ENCODE data around the gene SIAH1.

SIAH1 gene

DNA sequence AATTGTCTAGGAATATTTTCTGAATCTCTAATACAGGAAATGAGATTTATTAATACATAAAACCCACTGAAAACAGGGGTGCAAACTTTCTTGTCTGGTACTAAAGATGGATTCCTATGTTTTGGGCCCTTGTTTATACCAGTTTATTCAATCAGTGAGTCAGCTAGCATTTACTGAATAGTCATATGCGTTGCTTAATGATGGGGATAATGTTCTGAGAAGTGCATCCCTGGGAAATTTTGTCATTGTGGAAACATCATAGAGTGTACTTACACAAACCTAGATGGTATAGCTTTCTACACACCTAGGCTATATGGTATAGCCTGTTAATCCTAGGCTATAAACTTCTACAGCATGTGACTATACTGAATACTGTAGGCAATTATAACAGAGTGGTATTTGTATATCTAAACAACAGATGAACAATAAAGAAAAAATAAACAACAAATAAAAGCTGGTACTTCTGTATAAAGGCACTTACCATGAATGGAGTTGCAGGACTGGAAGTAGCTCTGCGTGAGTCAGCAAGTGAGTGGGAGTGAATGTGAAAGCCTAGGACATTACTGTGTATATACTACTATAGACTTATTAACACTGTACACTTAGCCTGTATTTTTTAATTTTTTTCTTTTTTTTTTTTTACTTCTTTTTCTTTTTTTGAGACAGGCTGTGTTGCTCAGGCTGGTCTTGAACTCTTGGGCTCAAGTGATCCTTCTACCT, 63.7 kb downstream of the SIAH1 start:
- ChIA-PET CTCF (interaction anchor here (0.6 to 1.8 kb wide), 4 partner anchors 9 to 736 kb away, joined by 3 to 7 read pairs (median 4); no protein-coding TSS in a partner anchor), POLR2A (no interaction called here)
- TF ChIP-seq SP7 (tag by site-specific recombination; IDR thresholded peaks at IDR 0.05) (no peak), ZNF140 (tag by site-specific recombination; IDR thresholded peaks at IDR 0.05) (no peak)
- Histone ChIP-seq H3K4me1 (ENCODE audit: control insufficient read depth, insufficient read depth, low read length) (peaks cover 7% of the 10 kb centered on the region; the same call in 1 of the 2 replicates), H3K27ac (ENCODE audit: extremely low read depth, low read depth, low read length) (no peak overlapping the region), H3K4me3 (ENCODE audit: low read depth, low read length) (no peak overlapping the region), H3K36me3 (ENCODE audit: control insufficient read depth in 2 of 2, insufficient read depth in 1 of 2, low read length in 2 of 2) (peaks cover 0 to 18% of the 10 kb centered on the region in 2 experiments; a peak in 2 of 3 replicates), H3K9me3 (ENCODE audit: control insufficient read depth, insufficient read depth, low read depth, low read length) (no peaks in the 10 kb centered on the region)

DNA sequence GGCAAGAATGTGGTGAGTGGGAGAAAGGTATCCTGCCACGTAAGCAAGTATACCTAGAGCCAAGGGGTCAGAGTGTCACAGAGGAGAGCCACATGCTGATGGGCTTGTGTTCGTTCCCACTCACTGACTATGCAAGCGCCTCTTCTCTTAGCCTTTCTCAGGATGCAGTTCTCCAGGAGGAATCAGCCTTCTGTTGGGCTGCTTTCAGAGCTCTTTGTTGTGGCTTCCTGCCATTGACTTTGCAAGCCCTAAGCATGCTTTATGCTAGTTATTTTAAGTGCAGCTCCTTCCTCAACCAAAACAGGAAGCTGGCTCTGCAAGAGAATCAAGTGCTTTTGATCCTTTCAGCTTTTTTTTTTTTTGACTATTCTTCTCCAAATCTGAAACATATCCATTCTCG, 66.6 kb downstream of the SIAH1 start:
- Histone ChIP-seq H3K4me3 (ENCODE audit: low read depth, low read length) (no peak overlapping the region), H3K27ac (ENCODE audit: extremely low read depth, low read depth, low read length) (no peak overlapping the region), H3K36me3 (ENCODE audit: control insufficient read depth in 2 of 2, insufficient read depth in 1 of 2, low read length in 2 of 2) (peaks cover 0 to 10% of the 10 kb centered on the region in 2 experiments; a peak in 2 of 3 replicates), H3K4me1 (ENCODE audit: control insufficient read depth, insufficient read depth, low read length) (peaks cover 7% of the 10 kb centered on the region; the same call in 1 of the 2 replicates), H3K9me3 (ENCODE audit: control insufficient read depth, insufficient read depth, low read depth, low read length) (no peaks in the 10 kb centered on the region)
- POLR2A ChIA-PET, result no interaction called here
- TF ChIP-seq, protein P1, sequence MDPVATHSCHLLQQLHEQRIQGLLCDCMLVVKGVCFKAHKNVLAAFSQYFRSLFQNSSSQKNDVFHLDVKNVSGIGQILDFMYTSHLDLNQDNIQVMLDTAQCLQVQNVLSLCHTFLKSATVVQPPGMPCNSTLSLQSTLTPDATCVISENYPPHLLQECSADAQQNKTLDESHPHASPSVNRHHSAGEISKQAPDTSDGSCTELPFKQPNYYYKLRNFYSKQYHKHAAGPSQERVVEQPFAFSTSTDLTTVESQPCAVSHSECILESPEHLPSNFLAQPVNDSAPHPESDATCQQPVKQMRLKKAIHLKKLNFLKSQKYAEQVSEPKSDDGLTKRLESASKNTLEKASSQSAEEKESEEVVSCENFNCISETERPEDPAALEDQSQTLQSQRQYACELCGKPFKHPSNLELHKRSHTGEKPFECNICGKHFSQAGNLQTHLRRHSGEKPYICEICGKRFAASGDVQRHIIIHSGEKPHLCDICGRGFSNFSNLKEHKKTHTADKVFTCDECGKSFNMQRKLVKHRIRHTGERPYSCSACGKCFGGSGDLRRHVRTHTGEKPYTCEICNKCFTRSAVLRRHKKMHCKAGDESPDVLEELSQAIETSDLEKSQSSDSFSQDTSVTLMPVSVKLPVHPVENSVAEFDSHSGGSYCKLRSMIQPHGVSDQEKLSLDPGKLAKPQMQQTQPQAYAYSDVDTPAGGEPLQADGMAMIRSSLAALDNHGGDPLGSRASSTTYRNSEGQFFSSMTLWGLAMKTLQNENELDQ (tag by site-specific recombination; IDR thresholded peaks at IDR 0.05; ENCODE audit: low read depth), result no peak
- TF ChIP-seq ZNF221 (tag by site-specific recombination; IDR thresholded peaks at IDR 0.05; ENCODE audit: borderline replicate concordance) (no peak), ZNF121 (tag by site-specific recombination; IDR thresholded peaks at IDR 0.05) (no peak), KLF16 (tag by site-specific recombination; IDR thresholded peaks at IDR 0.05) (no peak), ZNF138 (tag by site-specific recombination; IDR thresholded peaks at IDR 0.05; ENCODE audit: borderline replicate concordance) (no peak), ZNF404 (tag by site-specific recombination; IDR thresholded peaks at IDR 0.05) (no peak), ZNF184 (tag by site-specific recombination; IDR thresholded peaks at IDR 0.05) (no peak), GLIS1 (tag by site-specific recombination; IDR thresholded peaks at IDR 0.05) (no peak), ZNF423 (tag by site-specific recombination; IDR thresholded peaks at IDR 0.05) (no peak), ZNF776 (tag by site-specific recombination; IDR thresholded peaks at IDR 0.05; ENCODE audit: borderline replicate concordance) (no peak), ZNF76 (tag by site-specific recombination; IDR thresholded peaks at IDR 0.05; ENCODE audit: borderline replicate concordance, low read depth) (no peak), ZNF658 (tag by site-specific recombination; IDR thresholded peaks at IDR 0.05) (no peak), ZNF548 (tag by site-specific recombination; IDR thresholded peaks at IDR 0.05) (no peak), ZNF114 (tag by site-specific recombination; IDR thresholded peaks at IDR 0.05) (no peak), ZNF433 (tag by site-specific recombination; IDR thresholded peaks at IDR 0.05; ENCODE audit: low read depth) (no peak), ZNF677 (tag by site-specific recombination; IDR thresholded peaks at IDR 0.05) (no peak), REPIN1 (tag by site-specific recombination; IDR thresholded peaks at IDR 0.05; ENCODE audit: low read depth) (no peak), ZNF24 (tag by site-specific recombination; IDR thresholded peaks at IDR 0.05) (no peak)
- TF ChIP-seq, protein P2, sequence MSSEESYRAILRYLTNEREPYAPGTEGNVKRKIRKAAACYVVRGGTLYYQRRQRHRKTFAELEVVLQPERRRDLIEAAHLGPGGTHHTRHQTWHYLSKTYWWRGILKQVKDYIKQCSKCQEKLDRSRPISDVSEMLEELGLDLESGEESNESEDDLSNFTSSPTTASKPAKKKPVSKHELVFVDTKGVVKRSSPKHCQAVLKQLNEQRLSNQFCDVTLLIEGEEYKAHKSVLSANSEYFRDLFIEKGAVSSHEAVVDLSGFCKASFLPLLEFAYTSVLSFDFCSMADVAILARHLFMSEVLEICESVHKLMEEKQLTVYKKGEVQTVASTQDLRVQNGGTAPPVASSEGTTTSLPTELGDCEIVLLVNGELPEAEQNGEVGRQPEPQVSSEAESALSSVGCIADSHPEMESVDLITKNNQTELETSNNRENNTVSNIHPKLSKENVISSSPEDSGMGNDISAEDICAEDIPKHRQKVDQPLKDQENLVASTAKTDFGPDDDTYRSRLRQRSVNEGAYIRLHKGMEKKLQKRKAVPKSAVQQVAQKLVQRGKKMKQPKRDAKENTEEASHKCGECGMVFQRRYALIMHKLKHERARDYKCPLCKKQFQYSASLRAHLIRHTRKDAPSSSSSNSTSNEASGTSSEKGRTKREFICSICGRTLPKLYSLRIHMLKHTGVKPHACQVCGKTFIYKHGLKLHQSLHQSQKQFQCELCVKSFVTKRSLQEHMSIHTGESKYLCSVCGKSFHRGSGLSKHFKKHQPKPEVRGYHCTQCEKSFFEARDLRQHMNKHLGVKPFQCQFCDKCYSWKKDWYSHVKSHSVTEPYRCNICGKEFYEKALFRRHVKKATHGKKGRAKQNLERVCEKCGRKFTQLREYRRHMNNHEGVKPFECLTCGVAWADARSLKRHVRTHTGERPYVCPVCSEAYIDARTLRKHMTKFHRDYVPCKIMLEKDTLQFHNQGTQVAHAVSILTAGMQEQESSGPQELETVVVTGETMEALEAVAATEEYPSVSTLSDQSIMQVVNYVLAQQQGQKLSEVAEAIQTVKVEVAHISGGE (tag by site-specific recombination; conservative IDR thresholded peaks at IDR 0.05; ENCODE audit: low read depth), result no peak
- TF ChIP-seq, protein P3, sequence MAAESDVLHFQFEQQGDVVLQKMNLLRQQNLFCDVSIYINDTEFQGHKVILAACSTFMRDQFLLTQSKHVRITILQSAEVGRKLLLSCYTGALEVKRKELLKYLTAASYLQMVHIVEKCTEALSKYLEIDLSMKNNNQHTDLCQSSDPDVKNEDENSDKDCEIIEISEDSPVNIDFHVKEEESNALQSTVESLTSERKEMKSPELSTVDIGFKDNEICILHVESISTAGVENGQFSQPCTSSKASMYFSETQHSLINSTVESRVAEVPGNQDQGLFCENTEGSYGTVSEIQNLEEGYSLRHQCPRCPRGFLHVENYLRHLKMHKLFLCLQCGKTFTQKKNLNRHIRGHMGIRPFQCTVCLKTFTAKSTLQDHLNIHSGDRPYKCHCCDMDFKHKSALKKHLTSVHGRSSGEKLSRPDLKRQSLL (tag by site-specific recombination; IDR thresholded peaks at IDR 0.05), result no peak
- CTCF ChIA-PET, result interaction anchor here (1.0 kb wide), 1 partner anchor 21 kb away, joined by 3 read pairs; no protein-coding TSS in a partner anchor
